NCI-H2171 (cell line): ENCODE results near the gene LMO7.
"Not testable (repeated sequence)": the region's sequence is repeated elsewhere in the genome, so short reads cannot be mapped to it uniquely, and the experiment has no call there.

ENCODE experiments used
- DNase-seq: peaks from one replicate; lab custom pipeline; 2025; lab: John Stamatoyannopoulos, UW

Gene LMO7

DNA sequence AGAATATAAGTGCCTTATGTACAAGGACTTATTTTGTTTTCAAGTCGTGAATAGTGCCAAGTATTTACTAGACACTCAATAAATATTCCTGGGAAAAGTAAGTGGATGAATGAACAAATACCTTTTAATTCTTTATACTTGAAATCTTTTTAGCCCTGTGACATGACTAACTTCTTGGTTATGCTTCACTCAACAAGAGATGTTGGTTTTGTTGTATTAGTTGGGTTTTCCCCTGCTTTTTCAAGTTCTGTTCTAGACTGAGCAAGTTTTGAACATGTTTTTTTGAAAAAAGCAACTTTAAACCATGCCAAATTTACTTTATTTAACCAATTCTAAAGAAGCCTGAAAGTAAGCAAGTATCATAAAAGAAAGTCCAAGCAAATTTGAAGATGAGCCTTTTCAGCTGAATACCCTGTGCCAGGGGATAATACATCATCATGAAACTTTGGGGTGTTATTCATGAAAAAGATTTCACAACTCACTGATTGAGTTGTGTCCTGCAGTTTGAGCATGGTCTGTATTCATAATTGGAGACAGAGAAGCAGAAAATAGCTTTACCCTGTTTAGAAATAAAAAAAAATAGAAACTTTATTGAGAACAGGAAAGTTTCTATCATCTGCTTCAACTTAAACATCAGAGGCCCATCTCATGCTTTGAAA, 11.1 kb downstream of the LMO7 start:
- DNase-seq = no peak

DNA sequence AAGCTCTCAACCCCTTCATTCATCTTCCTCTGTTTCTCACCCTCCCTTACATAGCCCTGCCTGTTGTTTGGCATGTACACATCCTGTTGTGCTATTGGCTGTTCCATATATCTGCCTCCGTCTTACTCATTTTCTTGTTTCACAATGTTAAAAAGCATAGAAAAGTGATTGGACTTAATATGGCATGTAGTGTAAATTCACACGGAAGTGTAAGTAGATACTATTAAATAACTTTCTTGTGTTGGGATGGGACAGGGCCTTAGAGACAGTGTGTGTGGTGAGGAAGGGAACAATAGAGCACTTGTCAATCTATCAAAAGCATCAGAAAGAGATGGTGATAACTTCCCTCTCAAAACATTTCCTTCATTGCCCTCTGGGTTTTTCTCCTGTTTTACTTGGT, 12.3 kb downstream of the LMO7 start:
- DNase-seq = no peak

DNA sequence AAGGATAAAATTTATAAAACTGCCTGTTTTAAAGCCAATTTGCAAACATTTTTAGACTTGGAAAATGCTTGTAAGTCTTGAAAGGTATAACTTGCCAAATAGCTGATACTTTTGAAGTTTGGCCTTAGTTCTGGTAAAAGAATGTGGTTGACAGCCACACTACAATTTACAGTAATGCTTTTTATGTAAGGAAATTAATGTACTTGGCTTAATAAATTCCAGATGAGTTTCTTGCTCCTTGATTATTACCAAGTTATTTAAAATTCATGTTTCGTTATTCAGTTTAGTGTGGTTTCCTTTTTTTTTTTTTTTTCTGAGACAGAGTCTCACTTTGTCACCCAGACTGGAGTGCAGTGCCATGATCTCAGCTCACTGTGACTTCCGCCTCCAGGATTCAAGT, 14.9 kb downstream of the LMO7 start:
- no peak for DNase-seq

DNA sequence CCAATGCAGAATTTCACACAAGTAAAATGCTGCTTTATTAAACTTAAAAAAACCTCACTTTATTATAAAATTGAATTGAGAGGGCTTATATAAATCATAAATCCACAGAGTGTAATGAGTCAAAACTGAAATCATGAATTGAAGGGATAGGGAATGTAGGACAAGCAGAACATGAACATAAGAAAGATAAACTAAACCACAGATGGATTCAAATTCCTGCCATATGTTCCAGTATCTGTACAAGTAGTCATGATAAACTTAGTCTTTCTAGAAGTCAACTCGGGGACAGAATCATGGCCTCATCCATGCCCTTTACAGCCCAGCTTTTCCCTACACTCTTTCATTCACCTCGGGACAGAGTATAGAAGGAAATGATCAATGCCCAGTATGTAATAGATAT, 16.6 kb downstream of the LMO7 start:
- DNase-seq = no peak

DNA sequence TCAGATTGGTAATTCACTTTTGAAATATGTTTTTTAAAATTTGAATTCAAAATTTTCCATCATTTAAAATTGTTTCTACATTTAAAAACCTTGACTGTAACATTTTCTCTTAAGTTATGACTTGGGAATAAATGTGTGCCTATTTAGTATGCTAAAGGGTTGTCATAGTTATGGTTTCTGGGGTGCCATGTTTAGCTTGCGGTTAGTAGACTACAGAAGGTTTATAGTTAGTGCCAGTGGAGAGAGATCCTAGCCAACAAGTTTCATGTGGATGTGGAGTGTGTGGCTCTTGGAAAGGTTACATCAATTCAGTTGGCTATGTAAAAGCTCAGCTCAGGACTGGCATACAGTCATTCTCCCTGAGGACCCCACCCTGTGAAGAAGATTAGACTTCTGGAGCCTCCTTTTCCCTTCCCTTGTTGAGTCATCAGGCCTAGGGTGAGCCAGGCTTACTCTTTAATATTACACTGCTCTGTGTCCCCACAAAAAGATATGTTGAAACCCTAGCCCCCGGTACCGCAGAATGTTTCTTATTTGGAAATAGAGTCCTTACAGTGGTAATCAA, 20.4 kb downstream of the LMO7 start:
- no peak for DNase-seq

DNA sequence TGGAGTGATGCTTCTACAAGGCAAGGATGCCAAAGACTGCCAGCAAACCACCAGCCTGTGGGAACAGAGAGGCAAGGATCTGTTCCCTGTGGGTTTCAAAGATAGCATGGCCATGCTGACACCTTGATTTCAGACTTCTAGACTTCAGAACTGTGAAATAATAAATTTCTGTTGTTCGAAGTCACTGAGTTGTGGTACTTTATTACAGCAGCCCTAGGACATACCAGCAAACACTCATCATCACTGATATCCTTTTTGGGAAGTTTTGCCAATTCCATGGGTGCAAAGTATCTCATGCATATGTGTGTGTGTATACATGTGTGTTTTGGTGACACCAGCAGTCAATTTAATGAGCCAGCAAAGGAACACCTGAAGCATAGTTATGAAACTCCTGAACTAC, 21.0 kb downstream of the LMO7 start:
- DNase-seq = no peak

DNA sequence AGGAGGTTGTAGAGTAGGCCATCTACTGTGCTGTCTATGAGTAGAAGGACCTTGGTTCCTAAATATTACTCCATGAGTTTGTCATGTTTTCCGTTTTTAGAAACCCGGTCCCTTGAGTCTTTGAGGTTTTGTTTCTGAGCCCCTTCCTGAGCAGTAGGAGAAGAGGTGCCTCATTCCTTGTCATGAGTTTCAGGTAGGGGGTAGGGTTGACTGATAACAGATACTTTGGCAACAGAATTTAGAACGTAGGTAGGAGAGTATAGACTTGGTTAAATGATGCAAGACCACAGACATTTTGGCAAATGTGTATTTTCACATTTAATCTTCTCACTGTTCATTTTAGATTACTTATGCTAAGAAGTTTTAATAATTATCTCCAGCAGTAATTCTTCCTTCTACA, 24.6 kb downstream of the LMO7 start:
- DNase-seq = no peak

DNA sequence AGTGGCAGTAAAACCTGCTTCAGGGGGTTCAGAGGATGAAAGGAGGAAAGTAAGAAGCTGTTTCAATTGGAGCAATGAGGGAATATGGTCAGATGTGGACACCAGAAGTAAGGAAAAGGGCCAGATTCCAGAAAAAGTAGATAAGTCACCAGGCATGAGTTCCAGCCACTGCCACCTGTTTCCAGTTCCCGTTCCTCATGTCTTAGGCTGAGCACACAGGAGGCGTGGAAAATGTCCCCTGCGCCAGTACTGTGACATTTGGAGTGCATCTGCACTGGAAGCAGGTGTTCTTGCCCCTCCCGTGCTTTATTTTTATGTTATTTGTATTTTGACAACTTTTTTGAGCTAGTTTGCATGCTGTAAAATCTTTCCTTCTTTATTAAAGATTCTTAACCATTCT, 25.3 kb downstream of the LMO7 start:
- DNase-seq = no peak

DNA sequence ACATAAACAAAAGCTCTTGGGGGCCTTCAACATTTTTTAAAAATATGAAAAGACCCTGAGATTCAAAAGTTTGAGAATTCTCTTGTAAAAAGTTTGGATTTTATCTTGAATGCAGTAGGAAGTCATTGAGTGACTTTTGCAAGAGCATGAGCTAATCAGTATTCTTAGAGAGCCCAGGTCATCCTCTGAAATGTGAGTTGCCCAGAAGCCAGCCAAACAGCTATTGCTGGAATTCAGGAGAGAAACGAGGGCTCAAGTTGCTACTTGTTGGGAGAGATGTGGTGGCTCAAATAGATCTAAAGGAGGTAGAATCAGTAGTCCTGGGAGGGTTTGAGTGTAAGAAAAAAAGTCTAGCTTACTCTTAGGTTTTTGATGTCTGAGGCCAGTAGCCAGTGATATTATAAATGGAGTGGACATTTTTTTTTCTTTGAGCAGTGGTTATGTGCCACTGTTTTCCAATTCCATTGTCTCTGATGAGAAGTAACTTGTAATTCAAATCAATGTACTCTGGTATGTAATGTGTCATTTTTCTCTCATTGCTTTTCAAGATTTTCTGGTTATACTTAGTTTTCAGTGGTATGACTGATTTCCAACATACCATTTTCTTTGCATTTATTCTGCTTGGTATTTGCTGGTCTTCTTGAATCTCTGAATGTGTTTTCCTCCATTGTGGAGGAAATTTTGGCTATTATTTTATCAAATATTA, 30.7 kb downstream of the LMO7 start:
- no peak for DNase-seq

DNA sequence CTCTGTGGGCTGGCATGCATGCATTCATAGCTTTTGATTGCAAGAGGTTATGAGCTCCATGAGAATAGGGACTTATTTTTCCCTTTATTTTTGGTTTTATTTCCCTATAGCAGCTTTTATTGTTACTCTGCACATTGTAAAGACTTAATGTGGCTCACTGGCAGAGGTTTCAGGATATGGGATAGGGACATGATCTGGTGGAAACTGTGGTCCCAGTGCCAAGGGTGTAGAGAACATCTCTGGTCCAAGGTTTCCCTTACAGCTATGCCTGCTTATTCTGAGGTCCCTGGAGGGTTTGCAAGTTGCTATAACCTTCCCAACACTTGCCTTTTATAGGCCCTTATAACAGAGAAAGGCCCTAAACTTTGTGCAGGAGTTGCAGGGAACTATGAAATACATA, 33.6 kb downstream of the LMO7 start:
- no peak for DNase-seq

DNA sequence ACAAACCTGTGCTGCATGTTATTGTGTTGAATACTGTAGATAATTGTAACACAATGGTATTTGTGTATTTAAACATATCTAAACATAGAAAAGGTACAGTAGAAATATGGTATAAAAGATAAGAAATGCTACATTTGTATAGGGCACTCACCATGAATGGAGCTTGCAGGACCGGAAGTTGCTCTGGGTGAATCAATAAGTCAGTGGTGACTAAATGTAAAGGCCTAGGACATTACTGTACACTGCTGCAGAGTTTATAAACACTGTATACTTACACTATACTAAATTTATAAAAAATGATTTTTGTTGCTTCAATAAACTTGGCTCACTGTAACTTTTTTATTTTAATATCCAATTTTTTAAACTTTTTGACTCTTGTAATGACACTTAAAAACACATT, 34.4 kb downstream of the LMO7 start:
- no peak for DNase-seq

DNA sequence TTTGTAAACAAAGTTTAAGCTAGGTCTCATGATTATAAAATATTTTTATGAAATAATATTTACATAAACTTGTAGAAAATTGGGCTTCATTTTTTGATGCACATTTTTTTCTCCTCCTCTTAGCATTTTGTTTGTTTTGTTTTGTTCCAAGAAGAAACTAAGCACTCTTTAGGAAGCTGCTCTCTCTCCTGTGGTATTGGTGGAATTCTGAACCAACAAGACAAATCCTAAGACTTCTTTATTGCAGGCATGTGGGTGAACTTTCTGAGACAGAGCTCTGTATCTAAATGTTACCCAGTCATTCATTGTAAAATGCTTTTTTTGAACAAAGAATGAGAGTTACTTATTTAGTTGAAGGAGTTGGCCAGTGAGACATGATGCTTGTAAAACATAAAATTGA, 39.3 kb downstream of the LMO7 start:
- DNase-seq = no peak

DNA sequence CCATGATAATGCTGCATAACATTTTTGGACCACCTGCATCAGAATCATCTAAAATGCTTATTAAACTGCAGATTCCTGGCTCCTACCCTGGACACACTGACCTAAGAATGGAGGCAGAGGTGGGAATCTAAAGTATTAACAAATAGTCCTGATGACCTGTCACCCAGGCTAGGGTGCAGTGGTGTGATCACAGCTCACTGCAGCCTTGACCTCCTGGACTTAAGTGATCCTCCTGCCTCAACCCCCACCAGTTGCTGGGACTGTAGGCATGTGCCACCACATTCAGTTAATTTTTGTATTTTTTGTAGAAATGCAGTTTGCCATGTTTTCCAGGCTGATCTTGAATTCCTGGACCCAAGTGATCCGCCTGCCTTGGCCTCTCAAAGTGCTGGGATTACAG, 43.3 kb downstream of the LMO7 start:
- DNase-seq = no peak

DNA sequence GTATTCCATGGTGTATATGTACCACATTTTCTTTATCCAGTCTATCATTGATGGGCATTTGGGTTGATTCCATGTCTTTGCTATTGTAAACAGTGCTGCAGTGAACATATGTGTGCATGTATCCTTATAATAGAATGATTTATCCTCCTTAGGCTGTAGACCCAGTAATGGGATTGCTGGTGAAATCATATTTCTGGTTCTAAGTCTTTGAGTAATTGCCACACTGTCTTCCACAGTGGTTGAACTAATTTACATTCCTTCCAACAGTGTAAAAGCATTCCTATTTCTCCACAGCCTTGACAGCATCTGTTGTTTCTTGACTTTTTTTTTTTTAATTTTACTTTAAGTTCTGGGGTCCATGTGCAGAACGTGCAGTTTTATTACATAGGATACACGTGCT, 44.1 kb downstream of the LMO7 start:
- DNase-seq = not testable (repeated sequence)

DNA sequence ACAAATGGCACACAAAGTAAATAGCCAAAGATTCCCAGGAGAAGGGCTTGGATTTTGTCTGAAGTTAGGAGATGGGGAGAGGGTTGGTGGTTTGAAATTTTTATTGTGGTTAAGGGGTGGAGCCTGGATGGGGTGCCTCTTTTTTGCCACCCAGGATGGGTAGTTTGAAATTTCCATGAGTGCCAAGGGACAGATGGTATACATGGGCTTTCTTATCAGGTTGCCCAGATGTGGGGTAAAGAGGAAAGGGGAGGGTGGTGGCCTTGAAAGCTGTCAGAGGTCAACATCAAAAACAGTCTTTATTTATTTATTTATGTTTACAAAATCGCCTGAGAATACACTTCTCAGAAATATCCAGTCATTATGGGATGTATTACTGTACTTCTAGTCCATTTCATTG, 46.2 kb downstream of the LMO7 start:
- DNase-seq = no peak

DNA sequence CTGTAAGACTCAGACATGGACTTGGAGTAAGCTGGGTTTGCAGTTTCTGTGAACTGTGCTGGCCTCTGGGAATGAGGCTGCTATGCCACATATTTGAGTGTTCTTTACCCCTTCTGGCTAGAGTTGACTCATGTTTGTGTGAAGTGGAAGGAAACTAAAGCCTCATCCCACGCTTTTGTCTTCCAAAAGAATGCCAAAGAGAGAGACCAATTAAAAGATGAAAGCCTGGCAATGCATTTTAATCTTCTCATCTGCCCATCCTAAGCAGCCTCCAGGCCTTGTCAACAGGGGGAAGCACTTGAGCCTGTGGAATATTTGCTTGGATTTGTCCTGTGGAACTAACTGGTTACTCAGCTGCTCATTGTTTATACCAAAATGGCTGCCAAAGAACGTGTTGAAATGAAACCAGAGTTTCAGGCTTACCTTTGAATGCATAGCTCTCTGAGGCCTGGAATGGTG, 49.1 kb downstream of the LMO7 start:
- no peak for DNase-seq

DNA sequence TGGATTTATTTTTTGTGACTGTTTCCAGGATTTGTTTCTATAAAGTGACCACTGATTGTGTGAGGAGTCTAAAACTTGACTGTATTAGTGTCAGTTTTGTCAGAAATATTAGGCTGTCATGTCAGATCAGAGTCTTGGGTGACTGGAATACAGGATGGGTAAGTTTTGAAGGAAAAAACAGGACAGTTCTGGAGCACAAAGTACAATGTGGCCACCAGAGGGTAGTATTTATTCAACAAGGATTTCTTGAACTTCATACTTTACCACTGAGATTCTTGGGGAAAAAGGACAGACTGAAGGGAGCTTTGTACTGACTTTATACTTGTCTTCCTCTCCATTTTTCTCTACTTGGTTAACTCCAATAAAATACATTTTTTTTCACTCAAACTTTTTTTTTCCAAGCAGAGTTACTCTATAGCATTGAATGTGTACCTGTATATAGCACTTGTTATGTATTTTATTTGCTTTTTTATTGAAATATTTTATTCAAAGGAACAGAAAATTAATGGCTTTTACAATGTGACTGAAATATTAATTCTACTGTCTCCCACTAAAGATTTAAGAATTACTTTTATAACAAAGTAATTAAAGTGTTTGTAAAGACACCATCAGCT, 51.1 kb downstream of the LMO7 start:
- peak; percentile 37 for DNase-seq

DNA sequence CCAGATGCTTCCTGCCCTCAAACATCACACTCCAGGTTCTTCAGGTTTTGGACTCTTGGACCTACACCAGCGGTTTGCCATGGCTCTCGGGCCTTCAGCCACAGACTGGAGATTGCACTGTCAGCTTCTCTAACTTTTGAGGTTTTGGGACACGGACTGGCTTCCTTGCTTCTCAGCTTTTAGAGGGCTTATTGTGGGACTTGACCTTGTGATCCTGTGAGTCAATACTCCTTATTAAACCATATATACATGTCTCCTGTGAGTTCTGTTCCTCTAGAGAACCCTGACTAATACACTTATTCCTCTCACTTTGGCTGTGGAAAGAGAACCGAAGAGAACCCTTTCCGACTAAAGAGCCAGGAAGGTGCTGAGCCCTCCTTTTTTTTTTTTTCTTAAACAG, 53.6 kb downstream of the LMO7 start:
- no peak for DNase-seq

DNA sequence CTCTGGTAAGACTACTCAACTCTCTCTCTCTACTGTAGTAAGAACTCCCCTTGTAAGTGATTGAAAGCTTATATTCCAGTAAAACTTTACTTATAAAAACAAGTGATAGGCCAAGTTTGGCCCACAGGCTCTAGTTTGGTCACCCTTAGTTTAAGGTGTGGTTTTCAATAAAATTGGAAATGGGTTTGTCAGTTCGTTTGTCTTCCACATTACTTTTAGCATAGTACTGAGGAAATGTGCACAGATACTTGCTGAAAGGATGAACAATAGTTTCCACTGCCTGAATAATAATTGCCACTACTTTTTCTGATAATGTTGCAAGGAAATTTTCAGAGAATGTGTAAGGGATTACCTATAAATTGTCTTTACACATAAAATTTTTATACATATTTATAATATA, 54.5 kb downstream of the LMO7 start:
- DNase-seq = no peak

DNA sequence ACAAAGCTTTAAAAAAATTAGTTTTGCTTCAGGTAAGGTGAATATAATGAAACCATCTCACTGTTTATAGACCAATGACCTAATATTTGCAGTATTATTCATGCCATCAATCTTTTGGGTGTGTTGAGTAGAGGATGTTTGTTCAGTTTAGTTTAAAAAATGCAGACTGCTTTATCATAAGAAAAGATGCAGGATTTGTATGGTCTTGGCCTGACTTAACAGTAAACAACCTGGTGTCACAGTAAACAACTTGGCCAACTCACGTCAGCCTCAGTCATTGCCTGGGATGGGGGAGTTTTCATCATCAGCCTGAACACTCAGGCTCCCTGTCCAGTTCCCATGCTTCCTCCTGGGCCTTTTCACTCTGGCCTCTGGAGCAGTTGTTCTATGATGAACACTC, 55.1 kb downstream of the LMO7 start:
- no peak for DNase-seq

DNA sequence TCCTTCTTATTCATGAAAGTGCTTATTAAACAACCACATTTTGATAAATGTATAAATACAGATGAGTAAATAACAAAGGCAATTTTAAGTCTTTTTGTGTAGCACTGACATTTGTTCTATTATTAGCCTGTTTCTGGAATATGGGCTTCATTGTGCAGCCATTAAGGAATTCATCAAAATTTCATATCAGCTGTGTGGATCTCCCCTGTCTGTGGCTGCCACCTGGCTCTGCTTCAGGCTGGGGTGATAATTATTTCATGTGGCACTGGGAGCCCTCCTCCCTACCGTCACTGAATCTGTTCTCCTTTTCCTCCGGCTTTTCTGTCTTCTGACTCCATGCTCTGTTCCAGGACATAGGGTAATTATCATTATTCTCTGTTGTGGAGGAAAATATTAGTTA, 57.1 kb downstream of the LMO7 start:
- DNase-seq = peak; percentile 64

DNA sequence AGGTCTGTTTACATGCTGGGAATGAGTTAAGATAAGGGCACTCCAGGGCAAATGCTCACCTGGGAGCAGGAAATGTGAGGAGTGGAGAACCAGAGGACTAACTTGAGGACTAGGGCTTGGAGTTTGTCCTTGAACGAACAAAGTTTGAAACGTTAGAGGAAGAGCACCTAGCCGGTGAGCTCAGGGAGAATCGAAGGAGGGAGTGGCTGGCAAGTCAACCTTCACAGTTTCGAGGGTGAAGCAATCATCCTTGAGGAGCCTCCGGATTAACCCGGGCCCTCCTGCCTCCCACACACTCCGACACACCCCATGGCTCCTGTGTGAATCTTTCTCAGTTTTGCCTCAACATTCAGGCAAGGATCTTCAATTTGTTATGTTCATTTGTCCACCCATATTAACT, 58.6 kb downstream of the LMO7 start:
- DNase-seq = no peak

DNA sequence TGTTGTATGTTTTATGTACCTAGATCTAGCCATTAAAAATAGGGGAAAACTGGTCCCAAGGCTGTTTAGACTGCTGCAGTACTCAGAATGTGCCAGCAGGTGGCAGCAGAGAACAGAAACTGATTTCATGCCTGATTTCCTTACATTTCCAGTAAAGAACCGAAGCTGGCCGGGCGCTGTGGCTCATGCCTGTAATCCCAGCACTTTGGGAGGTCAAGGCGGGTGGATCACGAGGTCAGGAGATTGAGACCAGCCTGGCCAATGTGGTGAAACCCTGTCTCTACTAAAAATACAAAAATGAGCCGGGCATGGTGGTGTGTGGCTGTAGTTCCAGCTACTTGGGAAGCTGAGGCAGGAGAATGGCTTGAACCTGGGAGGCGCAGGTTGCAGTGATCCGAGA, 59.8 kb downstream of the LMO7 start:
- DNase-seq = peak; percentile 9
